ENCODE data around the gene BCAR3. TPM values are rescaled to one million over a fixed set of nuclear protein-coding genes. Genes with fewer than 3 reads are reported as not detected.

Gene BCAR3
- total RNA-seq, 1 donor from 2014 or later = 14.6 TPM

DNA sequence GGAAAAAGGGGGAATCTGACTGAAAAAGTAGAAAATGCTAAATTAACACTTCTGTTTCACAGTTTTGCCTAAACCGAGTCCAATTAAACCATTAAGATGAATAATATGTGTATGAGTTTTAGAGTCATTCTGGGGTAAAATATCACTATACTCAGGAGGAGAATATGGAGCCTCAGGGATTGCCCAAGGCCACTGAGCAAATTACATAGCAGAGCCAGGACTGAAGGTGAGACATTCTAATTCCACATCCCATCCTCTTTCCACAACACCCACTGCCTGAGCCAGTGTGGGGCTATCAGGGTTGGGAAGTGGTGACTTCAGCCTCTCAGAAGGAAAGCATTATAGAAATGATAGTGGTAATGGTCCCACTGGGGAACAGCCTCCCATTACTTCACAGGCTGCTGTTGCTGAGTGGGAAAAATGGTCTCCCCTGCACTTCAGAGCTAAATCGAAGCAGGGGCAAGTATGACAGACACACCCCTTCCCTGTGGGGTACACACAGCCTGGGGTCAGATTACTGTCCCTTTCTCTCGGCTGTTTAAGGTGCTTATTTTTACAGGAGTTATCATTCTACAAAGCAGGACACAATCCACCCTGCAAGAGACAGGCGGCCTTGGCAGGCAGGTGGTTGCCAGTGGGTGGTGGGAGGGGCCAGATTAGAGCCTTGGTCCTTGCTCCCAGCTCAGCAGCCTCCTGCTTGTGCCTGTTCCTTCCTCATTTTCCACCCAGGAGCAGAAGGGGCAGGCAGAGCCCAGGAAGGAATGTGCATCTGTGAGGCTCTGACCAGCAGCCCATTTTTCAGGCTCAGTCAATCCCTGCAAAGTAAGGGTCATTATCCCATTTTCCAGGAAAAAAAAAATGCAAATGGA, 9.5 kb upstream of the BCAR3 start:
- Histone ChIP-seq H3K9me3 (ENCODE audit: control insufficient read depth in 3 of 3, low read length in 3 of 3) (no peaks in the 10 kb centered on the region), H3K27ac (ENCODE audit: low read depth, low read length) (no peak overlapping the region), H3K36me3 (ENCODE audit: control insufficient read depth in 3 of 3, insufficient read depth in 3 of 3, low read length in 3 of 3) (no peaks in the 10 kb centered on the region), H3K27me3 (ENCODE audit: control insufficient read depth in 3 of 3, insufficient read depth in 3 of 3, low read length in 3 of 3) (no peaks in the 10 kb centered on the region), H3K4me1 (ENCODE audit: control insufficient read depth in 3 of 3, insufficient read depth in 3 of 3, low read length in 3 of 3) (peaks cover 0 to 10% (median 5%) of the 10 kb centered on the region in 3 donors), H3K4me3 (ENCODE audit: low read length in 3 of 3) (no peak overlapping the region), H3K9ac (ENCODE audit: low read depth in 1 of 3, low read length in 3 of 3) (no peak overlapping the region)

- no peaks in the 10 kb centered on the region for H3K36me3 ChIP-seq (ENCODE audit: control insufficient read depth in 3 of 3, insufficient read depth in 3 of 3, low read length in 3 of 3)
- no peak overlapping the region for H3K9ac ChIP-seq (ENCODE audit: low read depth in 1 of 3, low read length in 3 of 3)
- H3K27me3 ChIP-seq (ENCODE audit: control insufficient read depth in 3 of 3, insufficient read depth in 3 of 3, low read length in 3 of 3) = no peaks in the 10 kb centered on the region
- no peak overlapping the region for H3K27ac ChIP-seq (ENCODE audit: low read depth, low read length)
- no peak overlapping the region for H3K4me3 ChIP-seq (ENCODE audit: low read length in 3 of 3)
- H3K4me1 ChIP-seq (ENCODE audit: control insufficient read depth in 3 of 3, insufficient read depth in 3 of 3, low read length in 3 of 3) = peaks cover 0 to 10% (median 5%) of the 10 kb centered on the region in 3 donors
- H3K9me3 ChIP-seq (ENCODE audit: control insufficient read depth in 3 of 3, low read length in 3 of 3) = no peaks in the 10 kb centered on the region
Observed at GRCh38 chr1:93690341-93690740, 8.7 kb upstream of the BCAR3 start.

DNA sequence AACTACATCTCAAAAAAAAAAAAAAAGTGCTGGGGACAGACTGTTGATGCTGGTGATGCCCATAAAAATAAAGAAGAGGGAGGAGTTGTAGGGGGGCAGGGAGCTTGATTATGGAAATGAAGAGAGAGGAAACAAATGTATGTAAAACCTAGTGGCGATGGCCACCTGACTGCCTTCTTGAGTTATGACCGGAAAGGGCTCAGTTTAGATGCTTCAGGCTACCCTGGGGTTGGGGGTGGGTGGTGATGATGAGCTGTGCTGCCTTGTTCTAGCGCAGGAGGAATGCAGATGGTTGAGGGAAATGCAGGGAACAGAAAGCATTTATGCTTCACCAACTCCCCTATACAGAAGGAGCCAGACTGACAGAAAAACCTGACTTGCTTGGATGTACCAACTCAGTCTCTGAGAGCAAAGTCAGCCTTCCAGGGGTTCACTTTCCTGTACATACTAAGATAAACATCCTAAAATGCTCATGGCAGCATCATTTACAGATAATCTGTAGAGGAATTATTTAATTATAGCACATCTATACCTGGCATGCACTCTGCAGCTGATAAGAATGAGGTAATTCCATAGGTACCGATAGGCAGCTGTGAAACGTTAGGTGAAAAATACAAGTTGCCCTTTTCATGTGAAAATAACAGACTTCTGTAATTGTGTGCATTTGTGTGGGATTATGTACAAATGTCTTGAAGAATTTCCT, 8.0 kb upstream of the BCAR3 start:
- no peaks in the 10 kb centered on the region for H3K36me3 ChIP-seq (ENCODE audit: control insufficient read depth in 3 of 3, insufficient read depth in 3 of 3, low read length in 3 of 3)
- no peak overlapping the region for H3K4me3 ChIP-seq (ENCODE audit: low read length in 3 of 3)
- H3K9ac ChIP-seq (ENCODE audit: low read depth in 1 of 3, low read length in 3 of 3) = no peak overlapping the region

GRCh38 chr1:93687542-93687941, 5.9 kb upstream of the BCAR3 start:
- H3K9ac ChIP-seq (ENCODE audit: low read depth in 1 of 3, low read length in 3 of 3) = no peak overlapping the region
- H3K36me3 ChIP-seq (ENCODE audit: control insufficient read depth in 3 of 3, insufficient read depth in 3 of 3, low read length in 3 of 3) = no peaks in the 10 kb centered on the region
- H3K9me3 ChIP-seq (ENCODE audit: control insufficient read depth in 3 of 3, low read length in 3 of 3) = no peaks in the 10 kb centered on the region
- H3K4me1 ChIP-seq (ENCODE audit: control insufficient read depth in 3 of 3, insufficient read depth in 3 of 3, low read length in 3 of 3) = peaks cover 0 to under 1% (median 0%) of the 10 kb centered on the region in 3 donors
- no peak overlapping the region for H3K27ac ChIP-seq (ENCODE audit: low read depth, low read length)
- H3K27me3 ChIP-seq (ENCODE audit: control insufficient read depth in 3 of 3, insufficient read depth in 3 of 3, low read length in 3 of 3) = no peaks in the 10 kb centered on the region
- no peak overlapping the region for H3K4me3 ChIP-seq (ENCODE audit: low read length in 3 of 3)

More for the DNA sequence above, 8.0 kb upstream of the BCAR3 start:
- no peak overlapping the region for H3K27ac ChIP-seq (ENCODE audit: low read depth, low read length)
- no peaks in the 10 kb centered on the region for H3K27me3 ChIP-seq (ENCODE audit: control insufficient read depth in 3 of 3, insufficient read depth in 3 of 3, low read length in 3 of 3)
- H3K4me1 ChIP-seq (ENCODE audit: control insufficient read depth in 3 of 3, insufficient read depth in 3 of 3, low read length in 3 of 3) = peaks cover 0 to 10% (median 5%) of the 10 kb centered on the region in 3 donors
- no peaks in the 10 kb centered on the region for H3K9me3 ChIP-seq (ENCODE audit: control insufficient read depth in 3 of 3, low read length in 3 of 3)

DNA sequence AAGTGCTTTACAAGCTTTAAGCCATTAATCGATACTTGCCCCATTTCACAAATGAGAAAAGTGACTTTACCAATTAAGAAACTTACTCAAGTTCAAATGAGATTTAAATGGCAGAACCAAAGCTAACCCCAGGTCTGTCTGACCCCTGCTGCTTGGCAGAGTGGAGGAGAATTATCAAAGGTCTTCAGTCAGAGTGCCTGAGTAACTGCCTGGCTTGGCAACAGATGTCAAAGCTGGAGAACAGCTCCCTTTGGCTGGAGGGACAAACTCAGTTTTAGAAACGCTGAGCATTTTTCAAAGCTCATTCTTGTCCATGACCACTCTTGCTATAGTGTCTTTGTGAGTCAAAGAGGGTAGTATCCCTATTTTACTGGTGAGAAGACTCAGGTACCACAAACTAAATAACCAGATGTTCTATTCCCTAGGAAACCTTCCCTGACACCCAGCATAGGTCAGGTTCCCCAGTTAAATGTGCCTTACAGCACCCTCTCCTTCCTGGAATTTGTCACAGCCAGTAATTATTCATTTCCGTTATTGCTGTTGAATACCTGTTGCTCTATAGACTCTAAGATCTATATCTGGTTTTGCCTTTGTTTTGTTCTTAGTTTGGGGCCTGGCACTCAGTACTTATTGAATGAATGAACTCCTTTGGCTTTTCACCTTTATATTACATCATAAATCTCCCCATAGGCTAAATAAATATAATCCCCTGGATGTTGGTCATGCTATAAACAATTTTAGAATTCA, 5.0 kb upstream of the BCAR3 start:
- Histone ChIP-seq H3K27ac (ENCODE audit: low read depth, low read length) (no peak overlapping the region), H3K27me3 (ENCODE audit: control insufficient read depth in 3 of 3, insufficient read depth in 3 of 3, low read length in 3 of 3) (no peaks in the 10 kb centered on the region), H3K4me1 (ENCODE audit: control insufficient read depth in 3 of 3, insufficient read depth in 3 of 3, low read length in 3 of 3) (peaks cover 5 to 6% (median 5%) of the 10 kb centered on the region in 3 donors), H3K4me3 (ENCODE audit: low read length in 3 of 3) (no peak overlapping the region), H3K9ac (ENCODE audit: low read depth in 1 of 3, low read length in 3 of 3) (no peak overlapping the region), H3K36me3 (ENCODE audit: control insufficient read depth in 3 of 3, insufficient read depth in 3 of 3, low read length in 3 of 3) (no peaks in the 10 kb centered on the region), H3K9me3 (ENCODE audit: control insufficient read depth in 3 of 3, low read length in 3 of 3) (no peaks in the 10 kb centered on the region)

- Histone ChIP-seq H3K27me3 (ENCODE audit: control insufficient read depth in 3 of 3, insufficient read depth in 3 of 3, low read length in 3 of 3) (no peaks in the 10 kb centered on the region), H3K4me1 (ENCODE audit: control insufficient read depth in 3 of 3, insufficient read depth in 3 of 3, low read length in 3 of 3) (peaks cover 5 to 9% (median 8%) of the 10 kb centered on the region in 3 donors), H3K27ac (ENCODE audit: low read depth, low read length) (no peak overlapping the region), H3K36me3 (ENCODE audit: control insufficient read depth in 3 of 3, insufficient read depth in 3 of 3, low read length in 3 of 3) (no peaks in the 10 kb centered on the region), H3K9ac (ENCODE audit: low read depth in 1 of 3, low read length in 3 of 3) (no peak overlapping the region), H3K9me3 (ENCODE audit: control insufficient read depth in 3 of 3, low read length in 3 of 3) (no peaks in the 10 kb centered on the region), H3K4me3 (ENCODE audit: low read length in 3 of 3) (no peak overlapping the region)
Observed at GRCh38 chr1:93685918-93686317, 4.3 kb upstream of the BCAR3 start.

DNA sequence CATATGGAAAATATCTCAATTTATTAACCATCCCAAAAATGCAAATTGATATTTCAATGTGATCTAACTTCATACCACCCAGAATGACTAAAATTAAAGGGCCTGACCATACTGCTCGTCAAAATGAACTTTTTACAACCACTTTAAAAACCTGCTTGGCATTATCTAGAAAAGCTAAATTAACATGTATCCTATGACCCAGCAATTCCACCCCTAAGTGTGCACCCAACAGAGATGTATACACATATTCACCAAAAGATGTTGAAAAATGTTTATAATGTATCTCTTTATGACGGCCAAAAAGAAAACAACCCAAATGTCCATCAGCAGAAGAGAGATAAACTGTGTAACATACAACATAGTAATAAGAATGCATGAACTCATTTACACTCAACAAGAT, 1.6 kb upstream of the BCAR3 start:
- no peaks in the 10 kb centered on the region for H3K9me3 ChIP-seq (ENCODE audit: control insufficient read depth in 3 of 3, low read length in 3 of 3)
- no peak overlapping the region for H3K9ac ChIP-seq (ENCODE audit: low read depth in 1 of 3, low read length in 3 of 3)
- peaks cover 11 to 18% (median 16%) of the 10 kb centered on the region in 3 donors for H3K4me1 ChIP-seq (ENCODE audit: control insufficient read depth in 3 of 3, insufficient read depth in 3 of 3, low read length in 3 of 3)
- H3K27me3 ChIP-seq (ENCODE audit: control insufficient read depth in 3 of 3, insufficient read depth in 3 of 3, low read length in 3 of 3) = no peaks in the 10 kb centered on the region
- H3K36me3 ChIP-seq (ENCODE audit: control insufficient read depth in 3 of 3, insufficient read depth in 3 of 3, low read length in 3 of 3) = no peaks in the 10 kb centered on the region
- no peak overlapping the region for H3K27ac ChIP-seq (ENCODE audit: low read depth, low read length)
- no peak overlapping the region for H3K4me3 ChIP-seq (ENCODE audit: low read length in 3 of 3)

GRCh38 chr1:93681989-93682412, 364 bp upstream of the BCAR3 start:
- Histone ChIP-seq H3K27ac (ENCODE audit: low read depth, low read length) (peak overlapping the region; percentile 52), H3K4me1 (ENCODE audit: control insufficient read depth in 3 of 3, insufficient read depth in 3 of 3, low read length in 3 of 3) (peaks cover 11 to 22% (median 18%) of the 10 kb centered on the region in 3 donors), H3K27me3 (ENCODE audit: control insufficient read depth in 3 of 3, insufficient read depth in 3 of 3, low read length in 3 of 3) (no peaks in the 10 kb centered on the region), H3K9ac (ENCODE audit: low read depth in 1 of 3, low read length in 3 of 3) (peak overlapping the region; percentile 66 to 75 (median 69)), H3K9me3 (ENCODE audit: control insufficient read depth in 3 of 3, low read length in 3 of 3) (no peaks in the 10 kb centered on the region), H3K4me3 (ENCODE audit: low read length in 3 of 3) (peak overlapping the region; percentile 74 to 82 (median 77)), H3K36me3 (ENCODE audit: control insufficient read depth in 3 of 3, insufficient read depth in 3 of 3, low read length in 3 of 3) (no peaks in the 10 kb centered on the region)

- H3K9ac ChIP-seq (ENCODE audit: low read depth in 1 of 3, low read length in 3 of 3) = peak overlapping the region; percentile 35 to 75 (median 69)
- peak overlapping the region; percentile 52 for H3K27ac ChIP-seq (ENCODE audit: low read depth, low read length)
- H3K9me3 ChIP-seq (ENCODE audit: control insufficient read depth in 3 of 3, low read length in 3 of 3) = no peaks in the 10 kb centered on the region
- H3K4me1 ChIP-seq (ENCODE audit: control insufficient read depth in 3 of 3, insufficient read depth in 3 of 3, low read length in 3 of 3) = peaks cover 17 to 25% (median 22%) of the 10 kb centered on the region in 3 donors
- H3K36me3 ChIP-seq (ENCODE audit: control insufficient read depth in 3 of 3, insufficient read depth in 3 of 3, low read length in 3 of 3) = no peaks in the 10 kb centered on the region
- no peaks in the 10 kb centered on the region for H3K27me3 ChIP-seq (ENCODE audit: control insufficient read depth in 3 of 3, insufficient read depth in 3 of 3, low read length in 3 of 3)
- H3K4me3 ChIP-seq (ENCODE audit: low read length in 3 of 3) = peak overlapping the region; percentile 74 to 82 (median 77)
Observed at GRCh38 chr1:93680420-93681100, 1.1 kb downstream of the BCAR3 start.

Measured in skeletal muscle tissue (tissue), 4 donors.